ENCODE data around the gene RTF1. TPM values are rescaled to one million over a fixed set of nuclear protein-coding genes. Genes with fewer than 3 reads are reported as not detected.

The RTF1 gene
- total RNA-seq, 1 experiment from 2014 or later, result 49.5 TPM

- H3K79me1 ChIP-seq (ENCODE audit: insufficient read depth, low read depth, low read length, poor library complexity, severe bottlenecking), result no peaks in the 10 kb centered on the region
- H3K79me2 ChIP-seq (ENCODE audit: insufficient read depth, low read length), result no peaks in the 10 kb centered on the region
- WGBS (ENCODE audit: extremely low coverage, insufficient read length, low lambda C conversion rate), result no CpG with 5 or more reads among the region's 33 CpGs
- H4K5ac ChIP-seq (ENCODE audit: insufficient read length, low read depth, low read length), result no peak overlapping the region
- Mint-ChIP-seq H3K27ac (no peak overlapping the region), H3K4me3 (peak overlapping the region; percentile 60 to 84), H3K36me3 (ENCODE audit: insufficient read depth in 1 of 3, low read depth in 3 of 3) (peaks cover 12 to 14% (median 12%) of the 10 kb centered on the region in 3 experiments), H3K27me3 (ENCODE audit: low read depth) (peaks cover 76% of the 10 kb centered on the region), H3K4me1 (peaks cover 23 to 27% of the 10 kb centered on the region in 2 experiments), H3K9me3 (no peaks in the 10 kb centered on the region; a peak in 1 of 5 replicates)
- H2BK120ac ChIP-seq (ENCODE audit: low read depth, low read length, poor library complexity, severe bottlenecking), result no peak overlapping the region
- no peak overlapping the region for H2BK12ac ChIP-seq (ENCODE audit: insufficient read length, low read depth, low read length)
- DNase-seq, result no peak
- no peak overlapping the region for H4K8ac ChIP-seq (replicated peaks; ENCODE audit: insufficient read length, low read depth, low read length)
- H2AK5ac ChIP-seq (ENCODE audit: insufficient read length, low read length), result no peak overlapping the region
- no peak overlapping the region for H3K9ac ChIP-seq (ENCODE audit: extremely low read depth, insufficient read length, low read length)
- H3T11ph ChIP-seq (ENCODE audit: low read length), result no peak overlapping the region
- TF ChIP-seq CTCF (conservative IDR thresholded peaks at IDR 0.05), result no peak
- H3K4me1 ChIP-seq (ENCODE audit: insufficient read depth, low read length), result no peaks in the 10 kb centered on the region
- H3K27ac ChIP-seq (ENCODE audit: insufficient read length, low read depth, low read length), result no peak overlapping the region
- no peak overlapping the region for H3K18ac ChIP-seq (ENCODE audit: insufficient read length, low read depth, low read length)
- peaks cover 11% of the 10 kb centered on the region for H3K23me2 ChIP-seq (ENCODE audit: insufficient read length, low read depth, low read length, poor library complexity, severe bottlenecking)
- H2BK20ac ChIP-seq (ENCODE audit: low read depth, low read length, poor library complexity, severe bottlenecking), result no peak overlapping the region
- no peak overlapping the region for H4K91ac ChIP-seq (ENCODE audit: insufficient read length, low read depth, low read length)
- H2BK5ac ChIP-seq (ENCODE audit: insufficient read length, low read length), result no peak overlapping the region
- no peak overlapping the region for H3K56ac ChIP-seq (ENCODE audit: insufficient read length, low read depth, low read length)
- peak overlapping the region; percentile 87 for H3K4me2 ChIP-seq (ENCODE audit: insufficient read depth, insufficient read length, low read length)
- H3K27me3 ChIP-seq (ENCODE audit: insufficient read depth, low read length), result peaks cover 30% of the 10 kb centered on the region
- no peaks in the 10 kb centered on the region for H4K20me1 ChIP-seq (ENCODE audit: control insufficient read depth, insufficient read depth, insufficient read length)
- no peak overlapping the region for H3K23ac ChIP-seq (ENCODE audit: insufficient read length, low read depth, low read length)
- H3K9me3 ChIP-seq (ENCODE audit: control insufficient read depth, low read depth, low read length), result no peaks in the 10 kb centered on the region
- H2BK15ac ChIP-seq (ENCODE audit: low read depth, low read length), result no peak overlapping the region
- no peak overlapping the region for H2AFZ ChIP-seq (ENCODE audit: low read length)
- H3K14ac ChIP-seq (ENCODE audit: insufficient read depth, low read length), result no peak overlapping the region; the same call in 1 of the 2 replicates
- no peak overlapping the region for H3K4ac ChIP-seq (ENCODE audit: low read depth, low read length)
Observed at GRCh38 chr15:41512512-41512939, 95.6 kb downstream of the RTF1 start.
